T-helper 2 cell treated with Interferon-gamma antibody and Interleukin-4, amounts not matched to agents 100 ng/mL and 5 ng/mL, for 36 hours (primary cell): Measurements from ENCODE around the gene TPRG1L. TPM values are rescaled to one million over a fixed set of nuclear protein-coding genes. Genes with fewer than 3 reads are reported as not detected.

ENCODE experiments used
- intact Hi-C: fragments of 100-400 bp; cut with micrococcal nuclease; formaldehyde crosslinking; loops from one replicate; pipeline ENCODE4 v1.15.1; 2023
- total RNA-seq: library from RNA; stranded (reverse); gene quantifications from 2 replicates; pipeline ENCODE4 v1.2.3, GENCODE V29; 2022

TPRG1L gene
- total RNA-seq, 1 donor from 2014 or later: 11.0 TPM

GRCh38 chr1:3627515-3628253, 2.9 kb downstream of the TPRG1L start:
- intact Hi-C loops: loop anchor here (10.0 kb wide), 1 partner anchor 97 kb away; no protein-coding TSS in a partner anchor

- intact Hi-C loops: loop anchor here (10.0 kb wide), 1 partner anchor 96 kb away; no protein-coding TSS in a partner anchor
Measured at GRCh38 chr1:3628445-3628844, 3.6 kb downstream of the TPRG1L start.

DNA sequence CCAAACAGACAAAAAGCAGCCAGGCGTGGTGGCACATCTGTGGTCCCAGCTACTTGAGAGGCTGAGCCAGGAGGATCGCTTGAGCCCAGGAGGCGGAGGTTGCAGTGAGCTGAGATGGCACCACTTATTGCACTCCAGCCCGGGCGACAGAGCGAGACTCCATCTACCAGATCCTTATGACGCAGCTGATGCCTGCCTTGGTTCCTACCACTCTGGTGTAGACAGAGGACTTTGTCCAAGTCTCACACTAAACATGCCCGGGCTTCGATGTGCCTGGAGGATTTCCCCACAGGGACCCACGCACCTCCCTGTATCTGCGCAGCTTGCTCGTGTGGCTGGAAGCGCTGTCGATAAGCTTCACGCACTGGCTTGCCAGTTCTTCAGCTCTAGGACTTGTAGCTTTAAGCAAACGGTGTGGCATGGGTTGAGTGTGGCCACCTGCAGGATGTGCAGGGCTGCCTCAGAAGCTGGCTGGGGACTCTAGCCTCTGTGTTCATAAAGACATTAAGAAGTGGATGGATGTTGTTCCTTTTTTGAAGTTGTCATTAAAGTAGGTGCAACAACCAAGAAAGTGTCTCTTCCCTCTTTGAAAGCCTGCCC, 4.8 kb downstream of the TPRG1L start:
- intact Hi-C loops: loop anchor here (10.0 kb wide), 1 partner anchor 95 kb away; no protein-coding TSS in a partner anchor

GRCh38 chr1:3630161-3630611, 5.4 kb downstream of the TPRG1L start:
- intact Hi-C loops: no loop called here

- intact Hi-C loops: no loop called here
Measured at GRCh38 chr1:3630914-3631313, 6.1 kb downstream of the TPRG1L start.

DNA sequence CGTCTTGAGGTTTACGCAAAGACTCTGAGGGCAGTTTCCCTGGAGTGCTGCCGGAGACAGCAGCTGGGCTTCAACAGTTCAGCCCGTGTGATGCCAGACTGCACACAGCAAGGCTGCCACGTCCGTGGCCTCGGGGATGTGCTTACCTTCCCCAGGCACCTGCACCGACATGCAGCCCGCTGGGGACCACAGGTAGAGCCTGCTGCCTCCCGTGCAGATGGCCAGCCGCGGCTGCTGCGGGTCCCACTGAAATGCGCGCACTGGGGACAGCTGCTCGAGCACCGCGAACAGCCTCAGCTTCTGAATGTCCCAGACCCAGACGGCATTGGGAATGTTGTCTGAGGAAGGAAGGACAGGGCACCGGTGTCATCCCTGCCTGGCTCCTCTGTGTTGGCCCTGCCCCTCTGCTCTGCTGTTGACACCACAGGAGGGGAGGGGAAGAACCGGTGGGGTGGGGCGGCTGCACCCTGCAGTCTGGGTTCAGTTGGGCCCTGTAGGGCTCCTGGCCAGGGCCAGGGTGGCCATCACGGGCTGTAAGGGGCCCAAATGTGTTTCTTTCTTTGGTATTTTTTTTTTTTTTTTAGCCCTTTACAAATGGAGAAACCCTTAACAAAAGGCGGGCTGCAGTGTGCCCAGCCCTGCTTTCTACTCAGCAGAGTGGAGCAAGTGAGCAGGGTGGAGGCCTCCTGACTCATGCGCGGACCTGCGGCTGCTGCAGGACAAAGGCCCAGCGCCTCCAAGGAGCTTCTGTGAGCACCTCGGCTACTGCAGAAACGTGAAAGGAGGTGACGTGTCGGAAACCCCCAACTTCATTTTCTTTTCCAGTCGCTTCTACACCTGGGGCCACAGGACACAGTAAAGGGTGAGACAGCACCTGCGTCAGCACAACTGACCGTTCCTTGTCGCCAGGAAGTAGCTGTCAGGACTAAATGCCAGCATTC, 6.8 kb downstream of the TPRG1L start:
- intact Hi-C loops: no loop called here

DNA sequence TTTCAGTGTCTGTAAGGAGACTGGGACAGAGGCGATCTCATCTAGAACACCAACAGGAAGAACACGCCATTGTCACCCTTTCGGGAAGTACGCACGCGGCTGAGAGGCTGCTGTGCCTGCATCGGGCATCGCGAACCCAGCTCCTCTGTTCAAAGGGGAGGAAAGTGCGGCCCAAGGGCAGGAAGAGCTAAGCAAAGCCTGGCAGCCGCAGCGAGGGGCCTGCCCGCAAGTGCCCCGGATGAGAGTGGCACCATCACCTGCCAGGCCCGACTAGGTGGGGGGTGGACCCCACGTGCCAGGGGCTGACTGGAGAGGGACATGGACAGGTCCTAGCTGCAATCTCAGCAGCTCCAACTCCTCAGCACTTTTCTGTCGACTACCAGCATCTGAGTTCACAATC, 7.5 kb downstream of the TPRG1L start:
- intact Hi-C loops: no loop called here

- intact Hi-C loops: no loop called here
Measured at GRCh38 chr1:3632716-3633343, 8.0 kb downstream of the TPRG1L start.

DNA sequence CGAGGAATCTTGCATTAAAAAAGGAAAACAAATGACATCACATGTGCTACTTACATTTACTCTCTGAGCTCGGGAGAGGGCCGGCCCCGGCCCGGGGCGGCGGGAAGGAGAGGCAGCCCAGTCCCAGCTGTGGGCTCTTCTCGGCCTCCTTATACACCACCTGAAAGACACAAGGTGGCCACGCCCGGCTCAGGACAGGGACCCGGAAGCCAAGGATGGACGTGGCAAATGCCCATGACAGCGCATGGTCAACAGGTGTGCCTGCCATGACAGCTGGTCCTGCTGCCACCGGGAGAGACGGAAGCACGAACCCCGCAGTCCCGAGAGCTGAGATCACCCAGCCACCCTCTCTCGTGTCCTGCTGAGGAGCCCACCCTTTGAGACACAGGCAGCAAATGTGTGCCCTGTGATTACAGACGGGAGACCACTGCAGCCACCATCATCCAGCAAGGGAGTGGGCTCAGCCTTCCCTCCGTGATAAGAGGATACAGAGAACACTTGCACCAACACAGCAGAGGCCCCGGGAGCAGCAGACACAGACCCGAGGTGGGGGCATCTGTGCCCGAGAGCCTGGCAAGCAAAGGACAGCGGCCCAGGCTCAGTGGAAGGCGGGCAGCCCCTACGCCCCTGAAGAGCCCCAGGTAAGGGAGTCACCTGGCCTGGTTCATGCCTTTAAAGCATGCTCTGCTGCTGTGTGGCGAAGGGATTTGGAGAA, 8.7 kb downstream of the TPRG1L start:
- intact Hi-C loops: no loop called here

DNA sequence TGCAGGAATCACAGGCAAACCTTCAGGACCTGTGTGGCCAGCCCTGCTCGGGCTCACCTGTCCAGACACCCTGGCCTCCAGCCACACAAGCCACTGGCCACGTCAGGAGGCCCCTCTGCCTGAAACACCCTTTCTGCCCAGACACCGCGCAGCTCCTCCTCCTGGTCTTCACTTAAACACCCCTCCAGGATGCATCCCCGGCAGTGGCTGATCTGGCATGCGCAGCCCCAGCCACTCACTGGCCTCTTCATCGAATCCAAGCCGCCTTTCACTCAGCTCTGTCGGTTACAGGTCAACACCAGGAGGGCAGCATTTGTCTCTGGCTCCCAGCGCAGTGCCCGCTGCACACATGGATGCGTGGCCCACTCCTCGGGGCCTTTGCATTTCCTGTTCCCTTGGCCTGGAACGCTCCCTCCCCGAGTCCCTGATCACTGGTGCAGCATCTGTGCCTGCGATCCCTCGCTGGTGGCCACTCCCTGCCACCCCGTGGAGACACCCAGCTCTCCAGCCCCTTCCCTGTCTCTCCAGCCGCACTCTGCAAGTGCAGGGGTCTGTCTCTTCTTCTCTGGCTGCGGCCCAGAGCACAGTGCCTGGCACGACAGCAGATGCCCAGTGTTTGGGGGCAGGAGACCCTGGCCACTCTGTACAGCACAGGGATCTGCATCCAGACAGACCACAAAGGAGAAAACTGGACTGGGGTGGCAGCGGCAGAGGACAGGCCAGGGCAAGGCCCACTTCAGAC, 9.4 kb downstream of the TPRG1L start:
- intact Hi-C loops: no loop called here

GRCh38 chr1:3636080-3636479, 11.3 kb downstream of the TPRG1L start:
- intact Hi-C loops: no loop called here

DNA sequence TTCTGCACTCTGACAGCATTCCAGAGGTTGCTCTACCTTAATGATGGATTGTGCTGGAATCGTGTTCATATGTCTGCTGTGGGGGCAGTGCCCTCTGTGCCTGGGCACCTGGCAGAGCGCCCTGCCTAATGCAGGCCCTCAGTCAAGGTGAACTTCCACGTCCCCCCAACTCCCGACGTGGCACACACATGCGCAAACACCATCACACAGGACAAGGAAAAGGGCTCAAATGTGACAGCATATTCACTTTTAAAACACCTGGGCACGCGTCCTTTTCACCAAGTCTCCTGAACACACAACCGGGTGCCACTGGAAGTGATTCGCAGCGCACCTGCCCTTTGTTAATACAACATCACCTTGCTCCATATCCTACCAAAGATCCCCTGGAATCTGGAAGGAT, 11.7 kb downstream of the TPRG1L start:
- intact Hi-C loops: no loop called here

- intact Hi-C loops: no loop called here
Measured at GRCh38 chr1:3638027-3638426, 13.2 kb downstream of the TPRG1L start.

- intact Hi-C loops: no loop called here
Measured at GRCh38 chr1:3638676-3639075, 13.9 kb downstream of the TPRG1L start.

- intact Hi-C loops: no loop called here
Measured at GRCh38 chr1:3639397-3639911, 14.6 kb downstream of the TPRG1L start.

- intact Hi-C loops: no loop called here
Measured at GRCh38 chr1:3640121-3640837, 15.5 kb downstream of the TPRG1L start.

GRCh38 chr1:3641046-3641760, 16.4 kb downstream of the TPRG1L start:
- intact Hi-C loops: no loop called here

DNA sequence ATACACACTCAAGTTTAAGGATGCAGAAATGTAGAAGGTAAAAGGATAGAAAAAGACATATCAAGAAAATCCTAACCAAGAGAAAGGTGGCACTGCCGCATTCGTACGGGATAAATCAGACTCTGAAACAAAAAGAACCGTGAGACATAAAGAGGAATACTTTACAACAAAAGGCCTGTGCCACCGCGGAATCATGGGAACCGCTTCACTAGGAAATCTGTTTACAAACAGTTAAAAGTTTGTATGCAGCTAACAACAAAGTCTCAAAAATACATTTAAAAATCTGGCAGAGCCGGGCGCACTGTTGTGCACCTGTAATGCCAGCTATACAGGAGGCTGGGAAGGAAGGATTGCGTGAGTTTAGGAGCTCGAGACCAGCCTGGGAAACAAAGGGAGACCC, 17.0 kb downstream of the TPRG1L start:
- intact Hi-C loops: no loop called here
